ENCODE results near the gene CDC42SE2. TPM values are rescaled to one million over a fixed set of nuclear protein-coding genes. Genes with fewer than 3 reads are reported as not detected.
"Not testable (repeated sequence)": the region's sequence is repeated elsewhere in the genome, so short reads cannot be mapped to it uniquely, and the experiment has no call there.

The CDC42SE2 gene
- total RNA-seq, 2 experiments from 2014 or later: 115 to 126 TPM

GRCh38 chr5:131266370-131267060 lies 2.7 kb downstream of the CDC42SE2 start:
- POLR2A ChIA-PET: interaction anchor here (0.6 to 8.8 kb wide), 17 partner anchors 9 to 135 kb away, joined by 3 to 194 read pairs (median 24); partner anchors contain the start of gene HINT1

GRCh38 chr5:131268758-131269370 lies 5.0 kb downstream of the CDC42SE2 start:
- ChIA-PET POLR2A (interaction anchor here (0.8 to 8.8 kb wide), 6 partner anchors 15 to 113 kb away, joined by 3 to 194 read pairs (median 4); no protein-coding TSS in a partner anchor), CTCF (interaction anchor here (1.3 kb wide), 1 partner anchor 114 kb away, joined by 4 read pairs; no protein-coding TSS in a partner anchor)
- Mint-ChIP-seq H3K9me3 (ENCODE audit: insufficient read depth) (no peaks in the 10 kb centered on the region), H3K36me3 (ENCODE audit: low read depth) (peaks cover 54% of the 10 kb centered on the region), H3K27me3 (ENCODE audit: low read depth) (no peaks in the 10 kb centered on the region), H3K4me3 (peak overlapping the region; percentile 73), H3K27ac (peak overlapping the region; percentile 55), H3K4me1 (ENCODE audit: low read depth) (peaks cover 56% of the 10 kb centered on the region)
- DNase-seq: no peak
- no peak for ATAC-seq

More at GRCh38 chr5:131266370-131267060, 2.7 kb downstream of the CDC42SE2 start:
- Mint-ChIP-seq H3K4me3 (peak overlapping the region; percentile 73), H3K27me3 (ENCODE audit: low read depth) (no peaks in the 10 kb centered on the region), H3K27ac (peak overlapping the region; percentile 95), H3K4me1 (ENCODE audit: low read depth) (peaks cover 54% of the 10 kb centered on the region), H3K9me3 (ENCODE audit: insufficient read depth) (no peaks in the 10 kb centered on the region), H3K36me3 (ENCODE audit: low read depth) (peaks cover 50% of the 10 kb centered on the region)
- DNase-seq (peak; percentile 71), ATAC-seq (no peak)
- CTCF ChIA-PET: interaction anchor here (0.9 to 6.7 kb wide), 10 partner anchors 8 to 152 kb away, joined by 3 to 67 read pairs (median 10); partner anchors contain the start of gene HINT1

- POLR2A ChIA-PET: interaction anchor here (0.8 to 3.7 kb wide), 10 partner anchors 10 to 113 kb away, joined by 3 to 16 read pairs (median 6); partner anchors contain the start of gene HINT1
- CTCF ChIA-PET: interaction anchor here (0.8 to 2.6 kb wide), 7 partner anchors 10 to 113 kb away, joined by 3 to 7 read pairs (median 4); partner anchors contain the start of gene HINT1
- H3K36me3 Mint-ChIP-seq (ENCODE audit: low read depth): peaks cover 51% of the 10 kb centered on the region
- no peak for ATAC-seq
- H3K27ac Mint-ChIP-seq: peak overlapping the region; percentile 80
- peaks cover 74% of the 10 kb centered on the region for H3K4me1 Mint-ChIP-seq (ENCODE audit: low read depth)
- no peak for DNase-seq
- no peaks in the 10 kb centered on the region for H3K9me3 Mint-ChIP-seq (ENCODE audit: insufficient read depth)
- H3K27me3 Mint-ChIP-seq (ENCODE audit: low read depth): no peaks in the 10 kb centered on the region
- H3K4me3 Mint-ChIP-seq: peak overlapping the region; percentile 73
Measured at GRCh38 chr5:131270809-131271208, 7.0 kb downstream of the CDC42SE2 start.

- not testable (repeated sequence) for H3K9me3 Mint-ChIP-seq (ENCODE audit: insufficient read depth); DNase-seq; ATAC-seq; H3K27me3 Mint-ChIP-seq (ENCODE audit: low read depth)
- peak overlapping the region; percentile 87 for H3K27ac Mint-ChIP-seq
- POLR2A ChIA-PET: interaction anchor here (0.5 to 7.4 kb wide), 17 partner anchors 7 to 142 kb away, joined by 3 to 84 read pairs (median 6); partner anchors contain the start of genes CDC42SE2 and HINT1
- peaks cover 81% of the 10 kb centered on the region for H3K4me1 Mint-ChIP-seq (ENCODE audit: low read depth)
- H3K36me3 Mint-ChIP-seq (ENCODE audit: low read depth): peaks cover 43% of the 10 kb centered on the region
- CTCF ChIA-PET: interaction anchor here (1.1 to 4.7 kb wide), 4 partner anchors 9 to 111 kb away, joined by 6 to 33 read pairs (median 6); no protein-coding TSS in a partner anchor
- H3K4me3 Mint-ChIP-seq: peak overlapping the region; percentile 73
Measured at GRCh38 chr5:131271888-131272287, 8.0 kb downstream of the CDC42SE2 start.

- Mint-ChIP-seq H3K9me3 (ENCODE audit: insufficient read depth) (no peaks in the 10 kb centered on the region), H3K4me3 (peak overlapping the region; percentile 73), H3K27me3 (ENCODE audit: low read depth) (no peaks in the 10 kb centered on the region), H3K27ac (peak overlapping the region; percentile 87), H3K36me3 (ENCODE audit: low read depth) (peaks cover 44% of the 10 kb centered on the region), H3K4me1 (ENCODE audit: low read depth) (peaks cover 82% of the 10 kb centered on the region)
- peak; percentile 12 for ATAC-seq
- no peak for DNase-seq
- POLR2A ChIA-PET: interaction anchor here (1.0 to 7.4 kb wide), 14 partner anchors 8 to 142 kb away, joined by 3 to 84 read pairs (median 6); partner anchors contain the start of gene CDC42SE2
- CTCF ChIA-PET: interaction anchor here (0.6 to 4.7 kb wide), 6 partner anchors 9 to 142 kb away, joined by 3 to 33 read pairs (median 6); no protein-coding TSS in a partner anchor
Measured at GRCh38 chr5:131272307-131272706, 8.5 kb downstream of the CDC42SE2 start.

- CTCF ChIA-PET: interaction anchor here (0.6 to 4.7 kb wide), 6 partner anchors 8 to 141 kb away, joined by 3 to 33 read pairs (median 6); partner anchors contain the start of gene CDC42SE2
- H3K4me3 Mint-ChIP-seq: peak overlapping the region; percentile 73
Measured at GRCh38 chr5:131272724-131273123, 8.9 kb downstream of the CDC42SE2 start.

GRCh38 chr5:131274326-131275063 lies 10.6 kb downstream of the CDC42SE2 start:
- Mint-ChIP-seq H3K4me3 (peak overlapping the region; percentile 71), H3K9me3 (ENCODE audit: insufficient read depth) (no peaks in the 10 kb centered on the region), H3K4me1 (ENCODE audit: low read depth) (peaks cover 85% of the 10 kb centered on the region), H3K27me3 (ENCODE audit: low read depth) (no peaks in the 10 kb centered on the region), H3K36me3 (ENCODE audit: low read depth) (peaks cover 47% of the 10 kb centered on the region), H3K27ac (peak overlapping the region; percentile 82)
- POLR2A ChIA-PET: interaction anchor here (0.6 to 7.4 kb wide), 9 partner anchors 10 to 107 kb away, joined by 3 to 84 read pairs (median 8); partner anchors contain the start of gene CDC42SE2
- DNase-seq: no peak
- ATAC-seq: peak; percentile 9
- CTCF ChIA-PET: interaction anchor here (1.2 to 4.7 kb wide), 4 partner anchors 9 to 111 kb away, joined by 3 to 33 read pairs (median 18); partner anchors contain the start of gene CDC42SE2

More at GRCh38 chr5:131272724-131273123, 8.9 kb downstream of the CDC42SE2 start:
- ATAC-seq (peak; percentile 34), DNase-seq (no peak)
- no peaks in the 10 kb centered on the region for H3K9me3 Mint-ChIP-seq (ENCODE audit: insufficient read depth)
- H3K36me3 Mint-ChIP-seq (ENCODE audit: low read depth): peaks cover 45% of the 10 kb centered on the region
- H3K27ac Mint-ChIP-seq: peak overlapping the region; percentile 87
- POLR2A ChIA-PET: interaction anchor here (1.0 to 7.4 kb wide), 13 partner anchors 8 to 141 kb away, joined by 3 to 84 read pairs (median 6); partner anchors contain the start of gene CDC42SE2
- peaks cover 85% of the 10 kb centered on the region for H3K4me1 Mint-ChIP-seq (ENCODE audit: low read depth)
- no peaks in the 10 kb centered on the region for H3K27me3 Mint-ChIP-seq (ENCODE audit: low read depth)

GRCh38 chr5:131276072-131276471 lies 12.2 kb downstream of the CDC42SE2 start:
- Mint-ChIP-seq H3K27me3 (ENCODE audit: low read depth) (no peaks in the 10 kb centered on the region), H3K4me1 (ENCODE audit: low read depth) (peaks cover 87% of the 10 kb centered on the region), H3K4me3 (peak overlapping the region; percentile 51), H3K27ac (peak overlapping the region; percentile 82), H3K36me3 (ENCODE audit: low read depth) (peaks cover 54% of the 10 kb centered on the region), H3K9me3 (ENCODE audit: insufficient read depth) (no peaks in the 10 kb centered on the region)
- ChIA-PET CTCF (interaction anchor here (1.3 to 4.7 kb wide), 3 partner anchors 11 to 107 kb away, joined by 3 to 33 read pairs (median 33); partner anchors contain the start of gene CDC42SE2), POLR2A (interaction anchor here (0.6 to 7.4 kb wide), 6 partner anchors 9 to 106 kb away, joined by 3 to 84 read pairs (median 4); partner anchors contain the start of gene CDC42SE2)
- ATAC-seq (peak; percentile 11), DNase-seq (no peak)

- ChIA-PET POLR2A (interaction anchor here (0.6 to 7.4 kb wide), 3 partner anchors 13 to 551 kb away, joined by 3 to 84 read pairs (median 3); partner anchors contain the start of gene CDC42SE2), CTCF (interaction anchor here (0.7 kb wide), 2 partner anchors 83 to 105 kb away, joined by 3 read pairs; no protein-coding TSS in a partner anchor)
- no peaks in the 10 kb centered on the region for H3K9me3 Mint-ChIP-seq (ENCODE audit: insufficient read depth)
- peaks cover 84% of the 10 kb centered on the region for H3K4me1 Mint-ChIP-seq (ENCODE audit: low read depth)
- no peaks in the 10 kb centered on the region for H3K27me3 Mint-ChIP-seq (ENCODE audit: low read depth)
- ATAC-seq: no peak
- DNase-seq: no peak
- H3K27ac Mint-ChIP-seq: peak overlapping the region; percentile 87
- no peak overlapping the region for H3K4me3 Mint-ChIP-seq
- H3K36me3 Mint-ChIP-seq (ENCODE audit: low read depth): peaks cover 55% of the 10 kb centered on the region
Measured at GRCh38 chr5:131277447-131277846, 13.6 kb downstream of the CDC42SE2 start.

All from activated CD8-positive, alpha-beta T cell treated with anti-CD3 and anti-CD28 coated beads, Interleukin-2, amount 10 ng/mL, durations not matched to agents 7 days and 5 days (primary cell).